K562 (cell line): ENCODE results near the gene CHST15. TPM values are rescaled to one million over a fixed set of nuclear protein-coding genes. Genes with fewer than 3 reads are reported as not detected.

Experiments used
- ATAC-seq: fragments of 200-7000 bp; cut with Tn5 transposase; 3 replicates; pipeline ENCODE4 v1.9.1; 2020; ENCODE audit warnings: moderate library complexity
- BruUV-seq: library from RNA; stranded (reverse); fragments of 400-500 nt; replicated peaks from 2 replicates; lab custom pipeline; 2021; lab: Mats Ljungman, UMichigan
- CTCF ChIA-PET: fragments of 300-600 bp; formaldehyde crosslinking; extraction: SDS; loops from one replicate; lab custom pipeline; 2021; ENCODE audit warnings: low intra/inter-chr PET ratio; lab: Yijun Ruan, JAX
- POLR2A ChIA-PET: fragments of 300-600, 350-650 bp; sonication (Branson Sonifier 250); formaldehyde crosslinking; extraction: SDS; loops from one replicate; lab custom pipeline; 2021; ENCODE audit warnings: antibody characterized with exemption, inconsistent platforms; lab: Yijun Ruan, JAX
- DNase-seq, 4 experiments: peaks; one replicate each; pipeline versions ENCODE4 v3.0.0 to v3.0.0-alpha.2; 2011 to 2018; ENCODE audit warnings: low spot score in 3 of 4, mixed read lengths in 3 of 4; ENCODE audit errors: extremely low read depth in 1 of 4
- FAIRE-seq: peaks from 2 replicates; lab custom pipeline; 2011; peaks lifted over from hg19 to GRCh38; lab: Jason Lieb, UNC
- H2AFZ ChIP-seq: 2 replicates; pipeline ENCODE4 v1.6.0; 2011; ENCODE audit warnings: low read depth, low read length, control low read depth, inconsistent platforms
- H3K27ac ChIP-seq: fragments of 200-600 bp; 3 replicates; pipeline ENCODE4 v1.8.0; 2011; ENCODE audit warnings: low read depth, mild to moderate bottlenecking, control low read depth, inconsistent platforms, low read length, moderate library complexity, mixed read lengths; ENCODE audit errors: extremely low read depth
- H3K27me3 ChIP-seq, 2 experiments: fragments of 300-600 bp in 1 of 2; 2 replicates in 1 of 2; 3 replicates in 1 of 2; pipeline versions ENCODE4 v1.6.0 to v1.8.0; 2011; ENCODE audit warnings: inconsistent platforms in 2 of 2, low read length in 2 of 2, mild to moderate bottlenecking in 1 of 2, mixed read lengths in 1 of 2, moderate library complexity in 1 of 2; ENCODE audit not compliant: control insufficient read depth in 2 of 2, insufficient read depth in 2 of 2
- H3K36me3 ChIP-seq: fragments of 300-600 bp; 3 replicates; pipeline ENCODE4 v1.8.0; 2011; ENCODE audit warnings: mild to moderate bottlenecking, low read length, inconsistent platforms; ENCODE audit not compliant: control insufficient read depth, insufficient read depth
- H3K4me1 ChIP-seq, 2 experiments: fragments of 200-600 bp in 1 of 2; replicated peaks in 1 of 2; 2 replicates in 1 of 2; 3 replicates in 1 of 2; pipeline versions ENCODE4 v1.5.1 to v1.8.0; 2011; ENCODE audit warnings: inconsistent platforms in 2 of 2, low read length in 2 of 2, mild to moderate bottlenecking in 1 of 2, mixed read lengths in 1 of 2, moderate library complexity in 1 of 2; ENCODE audit not compliant: control insufficient read depth in 2 of 2, insufficient read depth in 2 of 2
- H3K4me2 ChIP-seq: 2 replicates; pipeline ENCODE4 v1.6.1; 2011; ENCODE audit warnings: low read length, control low read depth, inconsistent platforms, mixed read lengths; ENCODE audit not compliant: insufficient read depth
- H3K4me3 ChIP-seq: fragments of 200-600 bp; sonication (generic), shearing (Covaris generic); 2 replicates; pipeline ENCODE4 v1.5.1; 2016; ENCODE audit warnings: control low read depth, inconsistent platforms
- H3K79me2 ChIP-seq: fragments of 200-600 bp; 3 replicates; pipeline ENCODE4 v1.8.0; 2011; ENCODE audit warnings: low read length, inconsistent platforms; ENCODE audit not compliant: control insufficient read depth, insufficient read depth
- H3K9ac ChIP-seq, 2 experiments: 2 replicates each; pipeline versions ENCODE4 v1.6.0 to v1.6.1; 2011; ENCODE audit warnings: low read depth in 2 of 2, low read length in 2 of 2, control low read depth in 1 of 2, inconsistent platforms in 1 of 2, mild to moderate bottlenecking in 1 of 2, mixed read lengths in 1 of 2; ENCODE audit not compliant: insufficient read depth in 1 of 2
- H3K9me1 ChIP-seq: one replicate; pipeline ENCODE4 v1.6.0; 2011; ENCODE audit warnings: inconsistent platforms, mild to moderate bottlenecking, low read length, moderate library complexity; ENCODE audit not compliant: control insufficient read depth, insufficient read depth
- H3K9me3 ChIP-seq: replicated peaks from 2 replicates; pipeline ENCODE4 v1.5.1; 2011; ENCODE audit warnings: low read depth, low read length, inconsistent platforms; ENCODE audit not compliant: control insufficient read depth, insufficient read depth
- H4K20me1 ChIP-seq: replicated peaks from 2 replicates; pipeline ENCODE4 v1.6.1; 2011; ENCODE audit warnings: low read length, inconsistent platforms, mixed read lengths; ENCODE audit not compliant: control insufficient read depth, insufficient read depth
- CHD7 ChIP-seq: fragments of 200-600 bp; sonication (generic); IDR thresholded peaks from one replicate; pipeline ENCODE4 v1.6.1; 2012; ENCODE audit warnings: mild to moderate bottlenecking, low read depth, low read length, inconsistent platforms
- CLOCK ChIP-seq: fragments of 250-450 bp; sonication (Bioruptor Pico); IDR thresholded peaks from 2 replicates; pipeline ENCODE4 v1.4.0; 2020; ENCODE audit warnings: mild to moderate bottlenecking, moderate library complexity, borderline replicate concordance
- ZBTB5 ChIP-seq: fragments of 450-650 bp; IDR thresholded peaks from 2 replicates; pipeline ENCODE4 v1.6.1; 2017; ENCODE audit warnings: antibody characterized with exemption
- ZNF3 ChIP-seq: fragments of 250-450 bp; sonication (Bioruptor Pico); IDR thresholded peaks from 2 replicates; pipeline ENCODE4 v1.5.0; 2021; ENCODE audit warnings: mild to moderate bottlenecking, moderate library complexity
- ZNF778 ChIP-seq: fragments of 450-650 bp; formaldehyde crosslinking; IDR thresholded peaks from 2 replicates; pipeline ENCODE4 v1.4.0; 2020; ENCODE audit warnings: mild to moderate bottlenecking, moderate library complexity
- WGBS: fragments of 100-300 bp; shearing (Covaris generic); methylation state at CpG from one replicate; pipeline ENCODE4 v1.1.6; 2016; ENCODE audit warnings: low coverage, mixed read lengths; ENCODE audit not compliant: insufficient coverage; ENCODE audit errors: missing lambda C conversion rate; 5-methylcytosine and 5-hydroxymethylcytosine counted together
- in situ Hi-C: fragments of 300-500 bp; cut with MboI; formaldehyde crosslinking; loops from 4 replicates; pipeline ENCODE4 v1.15.0; 2018; ENCODE audit warnings: inconsistent platforms, mixed read lengths
- intact Hi-C: fragments of 100-400 bp; cut with micrococcal nuclease; formaldehyde crosslinking; loops from 2 replicates; pipeline ENCODE4 v1.14.2; 2022
- polyA plus RNA-seq, 8 experiments: library from polyadenylated mRNA; depleted of rRNA in 4 of 8; stranded (reverse) in 5 of 8; unstranded in 3 of 8; fragments of >200 nt; fragmentation: Nextera tagmentation in 2 of 8; fragmentation: Illumina TruSeq in 1 of 8; extraction: Ambion mirVana in 2 of 8; extraction: Trizol in 1 of 8; gene quantifications; 2 replicates each; pipeline versions ENCODE4 v1.2.1 to v1.2.3, GENCODE V29; 2011 to 2014; ENCODE audit warnings: inconsistent platforms in 1 of 8, missing spikeins in 1 of 8
- total RNA-seq, 7 experiments: library from RNA; depleted of rRNA in 6 of 7; stranded (reverse); fragments of >200 nt in 6 of 7; fragmentation: Illumina TruSeq in 2 of 7; extraction: Trizol in 2 of 7; gene quantifications; 2 replicates each; pipeline versions ENCODE4 v1.2.1 to v1.2.3, GENCODE V29; 2011 to 2021; ENCODE audit warnings: low replicate concordance in 1 of 7

Gene CHST15
- total and polyA plus RNA-seq, 9 of the 15 experiments (the other 6 are each of a cell fraction or from before 2014, with no cell fraction given): 0.04 to 0.16 (median 0.08) TPM

GRCh38 chr10:124142006-124142739, 48.8 kb upstream of the CHST15 start:
- H3K36me3 ChIP-seq: no peaks in the 10 kb centered on the region
- H3K4me2 ChIP-seq: no peak overlapping the region
- no peak overlapping the region for H3K9ac ChIP-seq
- no peak for DNase-seq
- no TSS peak for BruUV-seq
- H3K9me1 ChIP-seq: no peaks in the 10 kb centered on the region
- 0% methylated on average over 5 of the region's 7 CpGs for WGBS
- ChIA-PET CTCF (no interaction called here), POLR2A (no interaction called here)
- no peaks in the 10 kb centered on the region for H3K9me3 ChIP-seq
- no peaks in the 10 kb centered on the region for H4K20me1 ChIP-seq
- H3K27me3 ChIP-seq: peaks cover 0 to 4% of the 10 kb centered on the region in 2 experiments; a peak in 1 of 5 replicates
- no peaks in the 10 kb centered on the region for H3K79me2 ChIP-seq
- H3K4me3 ChIP-seq: no peak overlapping the region
- in situ Hi-C loops (no loop called here), intact Hi-C loops (no loop called here)
- FAIRE-seq: no peak
- ATAC-seq: no peak
- no peak overlapping the region for H3K27ac ChIP-seq
- H3K4me1 ChIP-seq: no peaks in the 10 kb centered on the region
- H2AFZ ChIP-seq: no peak overlapping the region
- TF ChIP-seq CLOCK (CRISPR knock-in tag) (no peak), CHD7 (no peak), ZNF3 (no peak), ZNF778 (no peak), ZBTB5 (no peak)
